H1 (cell line): Measurements from ENCODE around the gene KANSL1. TPM values are rescaled to one million over a fixed set of nuclear protein-coding genes. Genes with fewer than 3 reads are reported as not detected.

Experiments used
- CTCF ChIA-PET: fragments of 300-600 bp; sonication (Branson Sonifier 250); formaldehyde crosslinking; loops from one replicate; lab custom pipeline; 2021; ENCODE audit not compliant: partially characterized antibody; lab: Charles Lee
- POLR2A ChIA-PET: fragments of 300-600 bp; sonication (Branson Sonifier 250); formaldehyde crosslinking; loops from one replicate; lab custom pipeline; 2021; ENCODE audit warnings: inconsistent platforms; ENCODE audit not compliant: partially characterized antibody; lab: Charles Lee
- DNase-seq, 2 experiments: peaks; one replicate each; pipeline versions ENCODE4 v3.0.0 to v3.0.0-alpha.2; 2010 to 2022; ENCODE audit warnings: low spot score in 2 of 2, low read depth in 1 of 2, mixed read lengths in 1 of 2
- FAIRE-seq: peaks from 2 replicates; lab custom pipeline; 2011; peaks lifted over from hg19 to GRCh38; lab: Jason Lieb, UNC
- H2AFZ ChIP-seq: 2 replicates; pipeline ENCODE4 v1.8.1; 2012; ENCODE audit warnings: low read length, inconsistent platforms
- H2AK5ac ChIP-seq: 2 replicates; pipeline ENCODE4 v1.6.1; 2013; ENCODE audit warnings: low read depth, low read length
- H2BK120ac ChIP-seq: replicated peaks from 2 replicates; pipeline ENCODE3; 2013; ENCODE audit warnings: low read depth, low read length, inconsistent platforms
- H2BK12ac ChIP-seq: 2 replicates; pipeline ENCODE4 v1.6.1; 2013; ENCODE audit warnings: low read depth, low read length
- H2BK15ac ChIP-seq: 2 replicates; pipeline ENCODE4 v1.6.1; 2013; ENCODE audit warnings: low read length
- H2BK20ac ChIP-seq: 2 replicates; pipeline ENCODE4 v1.6.1; 2013; ENCODE audit warnings: low read length
- H2BK5ac ChIP-seq: 2 replicates; pipeline ENCODE4 v1.6.1; 2013; ENCODE audit warnings: low read depth, low read length
- H3K14ac ChIP-seq: 2 replicates; pipeline ENCODE4 v1.6.1; 2013; ENCODE audit warnings: inconsistent platforms; ENCODE audit not compliant: insufficient read length
- H3K18ac ChIP-seq: 2 replicates; pipeline ENCODE4 v1.6.1; 2013; ENCODE audit warnings: low read length; ENCODE audit errors: extremely low read depth
- H3K23ac ChIP-seq: 2 replicates; pipeline ENCODE4 v1.6.1; 2013; ENCODE audit warnings: inconsistent platforms; ENCODE audit not compliant: insufficient read length
- H3K23me2 ChIP-seq: 2 replicates; pipeline ENCODE4 v1.6.1; 2013; ENCODE audit warnings: low read depth, low read length
- H3K27ac ChIP-seq: 2 replicates; pipeline ENCODE4 v1.6.1; 2011; ENCODE audit warnings: low read depth, low read length, inconsistent platforms
- H3K27me3 ChIP-seq, 4 experiments: replicated peaks in 1 of 4; 1 replicate in 1 of 4; 2 replicates in 3 of 4; pipeline versions ENCODE4 v1.6.1 to v1.8.1; 2011 to 2013; ENCODE audit warnings: low read length in 3 of 4, mild to moderate bottlenecking in 3 of 4, inconsistent platforms in 2 of 4, mixed read lengths in 2 of 4, moderate library complexity in 1 of 4; ENCODE audit not compliant: control insufficient read depth in 3 of 4, insufficient read depth in 3 of 4; ENCODE audit errors: extremely low read depth in 1 of 4
- H3K36me3 ChIP-seq, 4 experiments: 2 replicates each; pipeline versions ENCODE4 v1.6.1 to v1.8.1; 2011 to 2013; ENCODE audit warnings: mild to moderate bottlenecking in 4 of 4, low read length in 3 of 4, moderate library complexity in 2 of 4, control low read depth in 1 of 4, inconsistent platforms in 1 of 4; ENCODE audit not compliant: insufficient read depth in 4 of 4, control insufficient read depth in 2 of 4
- H3K4ac ChIP-seq: replicated peaks from 2 replicates; pipeline ENCODE3; 2013; ENCODE audit warnings: low read length, low read depth, mixed read lengths, inconsistent platforms; ENCODE audit not compliant: insufficient read length
- H3K4me1 ChIP-seq, 4 experiments: replicated peaks in 1 of 4; 1 replicate in 1 of 4; 2 replicates in 3 of 4; pipeline versions ENCODE4 v1.6.1 to v1.8.1; 2011 to 2013; ENCODE audit warnings: low read length in 3 of 4, inconsistent platforms in 2 of 4, mixed read lengths in 1 of 4; ENCODE audit not compliant: insufficient read depth in 4 of 4, control insufficient read depth in 3 of 4
- H3K4me2 ChIP-seq, 2 experiments: 2 replicates each; pipeline versions ENCODE4 v1.6.1 to v1.8.1; 2011 to 2013; ENCODE audit warnings: low read depth in 2 of 2, low read length in 2 of 2, control low read depth in 1 of 2, inconsistent platforms in 1 of 2, mild to moderate bottlenecking in 1 of 2; ENCODE audit not compliant: insufficient read depth in 1 of 2
- H3K4me3 ChIP-seq, 4 experiments: fragments of 200-600, 300-600 bp in 1 of 4; sonication (generic), shearing (Covaris generic), sonication (Bioruptor Twin) in 1 of 4; 2 replicates each; pipeline versions ENCODE4 v1.5.1 to v1.8.1; 2011 to 2016; ENCODE audit warnings: low read length in 4 of 4, low read depth in 3 of 4, control low read depth in 2 of 4, inconsistent platforms in 2 of 4, mild to moderate bottlenecking in 2 of 4, mixed read lengths in 1 of 4, moderate library complexity in 1 of 4; ENCODE audit not compliant: insufficient read depth in 2 of 4; ENCODE audit errors: extremely low read depth in 1 of 4
- H3K56ac ChIP-seq: replicated peaks from 2 replicates; pipeline ENCODE3; 2013; ENCODE audit warnings: low read depth, mild to moderate bottlenecking, mixed read lengths, low read length, inconsistent platforms; ENCODE audit not compliant: insufficient read length
- H3K79me1 ChIP-seq: 2 replicates; pipeline ENCODE4 v1.6.1; 2013; ENCODE audit warnings: low read depth, low read length, control low read depth
- H3K79me2 ChIP-seq, 2 experiments: 2 replicates each; pipeline versions ENCODE4 v1.6.1 to v1.8.1; 2012 to 2013; ENCODE audit warnings: low read length in 2 of 2, mild to moderate bottlenecking in 2 of 2, inconsistent platforms in 1 of 2; ENCODE audit not compliant: insufficient read depth in 2 of 2, control insufficient read depth in 1 of 2
- H3K9ac ChIP-seq, 4 experiments: replicated peaks in 1 of 4; 1 replicate in 1 of 4; 2 replicates in 3 of 4; pipeline versions ENCODE4 v1.6.1 to v1.8.1; 2011 to 2013; ENCODE audit warnings: low read depth in 3 of 4, low read length in 3 of 4, control low read depth in 2 of 4, mild to moderate bottlenecking in 2 of 4, moderate library complexity in 2 of 4, inconsistent platforms in 1 of 4; ENCODE audit errors: extremely low read depth in 1 of 4
- H3K9me3 ChIP-seq, 2 experiments: 2 replicates each; pipeline versions ENCODE4 v1.6.1 to v1.8.1; 2012 to 2013; ENCODE audit warnings: mild to moderate bottlenecking in 2 of 2, moderate library complexity in 2 of 2, control low read depth in 1 of 2, inconsistent platforms in 1 of 2, low read depth in 1 of 2, low read length in 1 of 2, mixed read lengths in 1 of 2; ENCODE audit not compliant: insufficient read depth in 2 of 2
- H4K20me1 ChIP-seq, 2 experiments: replicated peaks in 1 of 2; 2 replicates each; pipeline versions ENCODE3 to v1.8.1; 2011 to 2013; ENCODE audit warnings: inconsistent platforms in 2 of 2, low read length in 2 of 2, mild to moderate bottlenecking in 1 of 2; ENCODE audit not compliant: insufficient read depth in 2 of 2, control insufficient read depth in 1 of 2
- H4K5ac ChIP-seq: 2 replicates; pipeline ENCODE4 v1.6.1; 2013; ENCODE audit warnings: low read length, low read depth, mixed read lengths, inconsistent platforms; ENCODE audit not compliant: insufficient read length
- H4K8ac ChIP-seq: 2 replicates; pipeline ENCODE4 v1.8.0; 2013; ENCODE audit warnings: mild to moderate bottlenecking, moderate library complexity, low read length, inconsistent platforms; ENCODE audit not compliant: insufficient read depth; ENCODE audit errors: extremely low read depth
- H4K91ac ChIP-seq: replicated peaks from 2 replicates; pipeline ENCODE3; 2013; ENCODE audit warnings: low read length, mixed read lengths, inconsistent platforms; ENCODE audit not compliant: insufficient read length
- CEBPB ChIP-seq: IDR thresholded peaks from 2 replicates; pipeline ENCODE4 v1.6.1; 2012; ENCODE audit warnings: low read depth, low read length
- CREB1 ChIP-seq: IDR thresholded peaks from 2 replicates; pipeline ENCODE4 v1.6.1; 2012; ENCODE audit warnings: inconsistent platforms
- CTBP2 ChIP-seq: IDR thresholded peaks from 2 replicates; pipeline ENCODE4 v1.7.0; 2011; ENCODE audit warnings: borderline replicate concordance, mild to moderate bottlenecking, moderate library complexity, mixed read lengths, low read length; ENCODE audit not compliant: insufficient read depth, insufficient read length
- EGR1 ChIP-seq: IDR thresholded peaks from 2 replicates; pipeline ENCODE4 v1.6.1; 2011; ENCODE audit warnings: low read depth, low read length, borderline replicate concordance
- GABPA ChIP-seq: IDR thresholded peaks from 2 replicates; pipeline ENCODE4 v1.6.1; 2011; ENCODE audit warnings: mild to moderate bottlenecking, low read length, moderate library complexity, borderline replicate concordance; ENCODE audit not compliant: insufficient read depth
- SIN3A ChIP-seq, 2 experiments: IDR thresholded peaks in 1 of 2; conservative IDR thresholded peaks in 1 of 2; 2 replicates each; pipeline ENCODE4 v1.6.1; 2011 to 2012; ENCODE audit warnings: low read length in 2 of 2, improper control_type of control experiment in 1 of 2, low read depth in 1 of 2, mild to moderate bottlenecking in 1 of 2
- TCF12 ChIP-seq: IDR thresholded peaks from 2 replicates; pipeline ENCODE4 v1.6.1; 2011; ENCODE audit warnings: low read depth, mild to moderate bottlenecking, low read length
- TEAD4 ChIP-seq: IDR thresholded peaks from 2 replicates; pipeline ENCODE4 v1.6.1; 2012; ENCODE audit warnings: low read depth, low read length, inconsistent platforms, mixed read lengths
- WGBS, 2 experiments: shearing (Covaris generic) in 1 of 2; methylation state at CpG; one replicate each; pipeline versions ENCODE4 v1.1.6 to v1.1.7; 2013 to 2015; ENCODE audit warnings: low lambda C conversion rate in 2 of 2, mixed read lengths in 2 of 2, inconsistent platforms in 1 of 2, low coverage in 1 of 2, missing lambda C conversion rate in 1 of 2; ENCODE audit not compliant: insufficient replicate concordance in 2 of 2, insufficient coverage in 1 of 2, insufficient read length in 1 of 2; ENCODE audit errors: extremely low coverage in 1 of 2, missing lambda C conversion rate in 1 of 2; 5-methylcytosine and 5-hydroxymethylcytosine counted together
- polyA plus RNA-seq, 7 experiments: library from polyadenylated mRNA; depleted of rRNA in 3 of 7; stranded (reverse) in 5 of 7; unstranded in 2 of 7; fragments of >200 nt in 5 of 7; fragments of 200-250 nt in 2 of 7; gene quantifications; 1 replicate in 5 of 7; 2 replicates in 1 of 7; 4 replicates in 1 of 7; pipeline versions ENCODE4 v1.2.1 to v1.2.3, GENCODE V29; 2011 to 2013; ENCODE audit warnings: missing spikeins in 2 of 7, mixed read lengths in 2 of 7
- total RNA-seq: library from RNA; stranded (reverse); fragmentation: NEBNext Ultra II Directional; extraction: Animal tissue kit (Norgen Biotek cat#: 25700); gene quantifications from 2 replicates; pipeline ENCODE4 v1.2.1, GENCODE V29; 2021

The KANSL1 gene
- total and polyA plus RNA-seq, 2 of the 8 experiments (the other 6 are each of a cell fraction or from before 2014, with no cell fraction given): 34.0 to 128 TPM

DNA sequence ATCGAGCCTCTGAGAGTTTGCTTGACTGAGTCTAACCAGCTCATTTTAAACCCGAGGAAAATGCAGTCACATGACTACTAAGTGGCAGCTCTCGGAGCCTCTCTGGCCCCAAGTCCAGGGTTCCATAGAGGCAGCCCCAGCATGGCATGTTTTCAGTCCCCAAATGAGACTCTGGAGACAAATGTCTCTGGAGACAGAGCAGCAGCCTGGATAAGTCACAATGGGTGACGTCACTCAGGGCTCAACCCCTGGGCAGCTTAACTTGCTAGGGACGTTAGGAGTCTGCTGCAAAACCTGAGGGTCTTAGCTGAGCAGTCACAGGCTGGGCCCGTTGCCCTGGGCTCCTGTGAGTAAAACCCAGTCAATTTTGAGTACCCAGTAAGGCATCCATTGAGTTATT lies 201.1 kb downstream of the KANSL1 start:
- Histone ChIP-seq H3K4ac (no peak overlapping the region), H4K20me1 (no peaks in the 10 kb centered on the region), H3K79me1 (no peaks in the 10 kb centered on the region), H3K4me2 (no peak overlapping the region), H3K56ac (no peak overlapping the region), H2BK15ac (no peak overlapping the region), H2BK120ac (no peak overlapping the region), H2BK20ac (no peak overlapping the region), H2AFZ (no peak overlapping the region), H2BK12ac (no peak overlapping the region), H3K14ac (no peak overlapping the region), H3K36me3 (no peaks in the 10 kb centered on the region), H3K9ac (no peak overlapping the region), H3K9me3 (no peaks in the 10 kb centered on the region), H3K4me1 (peaks cover 0 to 9% (median 4%) of the 10 kb centered on the region in 4 experiments; a peak in 5 of 7 replicates), H3K18ac (no peak overlapping the region), H3K23ac (no peak overlapping the region), H2AK5ac (no peak overlapping the region), H4K91ac (no peak overlapping the region), H4K5ac (no peak overlapping the region), H3K4me3 (no peak overlapping the region), H4K8ac (no peak overlapping the region; the same call in 1 of the 2 replicates), H3K79me2 (no peaks in the 10 kb centered on the region), H3K27me3 (peaks cover 0 to 2% (median 0%) of the 10 kb centered on the region in 4 experiments; a peak in 1 of 7 replicates), H3K23me2 (no peaks in the 10 kb centered on the region), H3K27ac (no peak overlapping the region), H2BK5ac (no peak overlapping the region)
- no peak for TF ChIP-seq GABPA
- no peak for TF ChIP-seq CTBP2
- no peak for TF ChIP-seq TCF12
- TF ChIP-seq EGR1: no peak
- TF ChIP-seq TEAD4: no peak
- no peak for TF ChIP-seq CREB1
- TF ChIP-seq CEBPB: no peak
- TF ChIP-seq SIN3A (conservative IDR thresholded peaks at IDR 0.05 in 1 of 2, IDR thresholded peaks at IDR 0.05 in 1 of 2; ENCODE audit: low read depth in 1 of 2, low read length in 2 of 2): no peak
- DNase-seq: no peak
- no peak for FAIRE-seq
- ChIA-PET CTCF (interaction anchor here (0.6 to 4.5 kb wide), 6 partner anchors 8 to 847 kb away, joined by 4 to 25 read pairs (median 6); no protein-coding TSS in a partner anchor), POLR2A (interaction anchor here (0.9 kb wide), 1 partner anchor 27 kb away, joined by 3 read pairs; no protein-coding TSS in a partner anchor)
- 89% methylated on average over 4 of the region's 6 CpGs; no CpG with 5 or more reads in 1 of the 2 experiments for WGBS, 2 experiments
